OCI-LY7 (cell line): ENCODE measurements around the gene MUC20.
"Not testable (repeated sequence)": the region's sequence is repeated elsewhere in the genome, so short reads cannot be mapped to it uniquely, and the experiment has no call there.

ENCODE experiments used
- CTCF ChIP-seq: fragments of 200-600 bp; sonication (generic); conservative IDR thresholded peaks from 2 replicates; pipeline ENCODE4 v1.5.1; 2014; ENCODE audit warnings: mild to moderate bottlenecking, antibody characterized with exemption, low read length, moderate library complexity, mixed read lengths
- EZH2phosphoT487 ChIP-seq: fragments of 200-600 bp; sonication (generic); IDR thresholded peaks from 2 replicates; pipeline ENCODE4 v1.6.1; 2018; ENCODE audit warnings: low read depth, borderline replicate concordance, mild to moderate bottlenecking, mixed run types, antibody characterized with exemption, low read length, moderate library complexity, mixed read lengths

- TF ChIP-seq EZH2phosphoT487, CTCF: not testable (repeated sequence)
These were observed 39.2 kb upstream of the MUC20 start for GRCh38 chr3:195681458-195682103.
